Upper lobe of right lung (tissue), 1 donor: Measurements from ENCODE around the gene IPO13. TPM values are rescaled to one million over a fixed set of nuclear protein-coding genes. Genes with fewer than 3 reads are reported as not detected.

Source experiments
- ATAC-seq: fragments of 200-7000 bp; cut with Tn5 transposase; one replicate; pipeline ENCODE4 v1.9.1; 2020; ENCODE audit warnings: mild to moderate bottlenecking, moderate library complexity
- DNase-seq: peaks from one replicate; pipeline ENCODE4 v3.0.0-alpha.2; 2020
- H3K27ac ChIP-seq: fragments of 200-600 bp; one replicate; pipeline ENCODE4 v1.8.0; 2022
- H3K27me3 ChIP-seq: fragments of 200-600 bp; one replicate; pipeline ENCODE4 v1.8.0; 2022; ENCODE audit warnings: mild to moderate bottlenecking
- H3K36me3 ChIP-seq: fragments of 200-600 bp; one replicate; pipeline ENCODE4 v1.8.0; 2022
- H3K4me1 ChIP-seq: fragments of 200-600 bp; one replicate; pipeline ENCODE4 v1.8.0; 2022
- H3K4me3 ChIP-seq: fragments of 200-600 bp; one replicate; pipeline ENCODE4 v1.8.0; 2022; ENCODE audit warnings: mild to moderate bottlenecking
- H3K9me3 ChIP-seq: fragments of 200-600 bp; one replicate; pipeline ENCODE4 v1.8.0; 2022
- intact Hi-C: fragments of 100-400 bp; cut with DNase I; formaldehyde crosslinking; loops from one replicate; pipeline ENCODE4 v1.11.0; 2022
- total RNA-seq: library from RNA; stranded (reverse); fragmentation: NEBNext Ultra II Directional; extraction: Animal tissue kit (Norgen Biotek cat#: 25700); gene quantifications from one replicate; pipeline ENCODE4 v1.2.1, GENCODE V29; 2021
- TF ChIP-seq, protein P1 (sequence below): fragments of 200-600 bp; IDR thresholded peaks from one replicate; pipeline ENCODE4 v1.8.0; 2022; ENCODE audit warnings: antibody characterized with exemption
- donor health status: DM: no; HTN: yes; CAD: no; lungs with severe emphysema.

The IPO13 gene
- total RNA-seq, 1 donor from 2014 or later: 24.9 TPM

DNA sequence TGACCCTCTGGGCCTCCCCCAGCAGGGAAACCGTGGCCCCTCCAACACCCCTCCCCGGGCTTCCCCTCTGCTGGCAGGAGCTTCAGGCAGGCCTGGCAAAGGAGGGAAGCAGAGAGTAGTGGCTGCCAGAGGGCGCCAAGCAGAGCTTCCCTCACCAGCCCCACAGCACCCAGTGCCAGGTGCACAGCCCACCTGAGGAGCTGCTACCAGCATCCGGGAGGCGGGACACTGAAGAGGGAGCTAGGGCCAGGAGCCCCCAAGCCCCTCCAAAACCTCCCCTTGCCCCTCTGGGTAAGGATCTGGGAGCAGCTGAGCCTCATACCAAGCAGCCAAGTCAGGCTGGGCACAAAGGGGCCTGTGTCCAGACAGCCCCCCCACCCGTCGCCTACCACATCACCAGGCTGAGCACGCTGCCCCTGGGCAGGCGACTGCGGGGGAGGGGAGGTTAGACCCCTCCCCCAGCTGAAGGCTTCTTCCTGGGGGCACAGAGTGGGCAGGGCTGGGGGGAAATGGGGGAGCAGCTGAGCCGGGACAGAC lies 64.3 kb downstream of the IPO13 start:
- TF ChIP-seq, protein P1, sequence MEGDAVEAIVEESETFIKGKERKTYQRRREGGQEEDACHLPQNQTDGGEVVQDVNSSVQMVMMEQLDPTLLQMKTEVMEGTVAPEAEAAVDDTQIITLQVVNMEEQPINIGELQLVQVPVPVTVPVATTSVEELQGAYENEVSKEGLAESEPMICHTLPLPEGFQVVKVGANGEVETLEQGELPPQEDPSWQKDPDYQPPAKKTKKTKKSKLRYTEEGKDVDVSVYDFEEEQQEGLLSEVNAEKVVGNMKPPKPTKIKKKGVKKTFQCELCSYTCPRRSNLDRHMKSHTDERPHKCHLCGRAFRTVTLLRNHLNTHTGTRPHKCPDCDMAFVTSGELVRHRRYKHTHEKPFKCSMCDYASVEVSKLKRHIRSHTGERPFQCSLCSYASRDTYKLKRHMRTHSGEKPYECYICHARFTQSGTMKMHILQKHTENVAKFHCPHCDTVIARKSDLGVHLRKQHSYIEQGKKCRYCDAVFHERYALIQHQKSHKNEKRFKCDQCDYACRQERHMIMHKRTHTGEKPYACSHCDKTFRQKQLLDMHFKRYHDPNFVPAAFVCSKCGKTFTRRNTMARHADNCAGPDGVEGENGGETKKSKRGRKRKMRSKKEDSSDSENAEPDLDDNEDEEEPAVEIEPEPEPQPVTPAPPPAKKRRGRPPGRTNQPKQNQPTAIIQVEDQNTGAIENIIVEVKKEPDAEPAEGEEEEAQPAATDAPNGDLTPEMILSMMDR: no peak
- H3K4me1 ChIP-seq: no peaks in the 10 kb centered on the region
- H3K27me3 ChIP-seq: no peaks in the 10 kb centered on the region
- DNase-seq (no peak), ATAC-seq (no peak)
- intact Hi-C loops: no loop called here
- H3K27ac ChIP-seq: no peak overlapping the region
- no peak overlapping the region for H3K4me3 ChIP-seq
- no peaks in the 10 kb centered on the region for H3K36me3 ChIP-seq
- no peaks in the 10 kb centered on the region for H3K9me3 ChIP-seq

DNA sequence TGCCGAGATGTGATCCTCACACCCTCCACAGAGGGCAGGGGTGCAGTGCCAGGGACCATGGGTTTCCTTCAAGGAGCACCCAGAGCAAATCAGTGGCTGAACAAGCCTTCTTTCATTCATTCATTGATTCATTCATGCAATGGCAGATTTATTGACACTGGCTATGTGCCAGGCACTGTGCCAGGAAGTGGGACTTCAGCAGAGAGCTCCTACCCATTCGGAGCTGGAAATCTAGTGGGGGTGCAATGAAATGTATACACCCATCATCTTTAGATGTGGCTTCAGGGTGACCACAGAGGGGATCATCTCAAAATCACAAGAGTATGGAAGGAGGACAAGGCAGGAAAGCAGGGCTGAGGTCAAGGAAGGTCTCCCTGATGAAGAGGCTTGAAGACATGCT lies 65.7 kb downstream of the IPO13 start:
- Histone ChIP-seq H3K27me3 (no peaks in the 10 kb centered on the region), H3K27ac (no peak overlapping the region), H3K9me3 (no peaks in the 10 kb centered on the region), H3K4me3 (no peak overlapping the region), H3K4me1 (no peaks in the 10 kb centered on the region), H3K36me3 (no peaks in the 10 kb centered on the region)
- intact Hi-C loops: no loop called here
- no peak for ATAC-seq
- TF ChIP-seq, protein P1: no peak
- DNase-seq: no peak

DNA sequence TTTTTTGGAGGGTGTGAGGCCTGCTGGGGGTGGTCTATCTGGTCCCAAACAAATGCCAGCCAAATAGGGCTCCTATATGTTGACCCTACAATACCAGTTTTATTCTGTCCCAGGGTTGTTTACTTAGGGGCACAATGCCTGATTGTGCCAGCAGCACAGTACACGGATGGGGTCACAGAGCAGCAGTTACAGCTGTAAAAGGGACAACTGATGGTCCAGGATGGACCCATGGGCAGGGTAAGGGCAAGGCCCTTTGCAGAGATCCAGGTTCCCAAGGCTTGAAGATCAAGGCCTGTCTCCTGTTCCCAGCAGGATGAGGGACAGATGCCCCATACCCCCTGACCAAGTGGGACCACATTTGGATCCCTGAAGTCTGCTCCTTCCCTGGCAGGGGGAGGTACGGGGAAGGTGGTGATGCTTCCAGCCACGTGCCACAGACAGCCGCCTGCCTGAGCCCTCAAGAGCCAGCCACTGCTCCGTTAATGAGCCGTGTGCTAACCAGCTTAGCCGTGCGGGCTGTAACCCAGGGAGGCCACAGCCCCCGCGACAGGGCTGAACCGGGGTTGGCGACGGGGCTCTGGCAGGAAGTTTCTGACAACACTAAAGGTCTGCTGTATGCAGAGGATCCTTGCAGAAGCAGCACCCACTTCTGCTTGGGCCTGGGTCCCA lies 66.3 kb downstream of the IPO13 start:
- H3K27ac ChIP-seq: no peak overlapping the region
- H3K27me3 ChIP-seq: no peaks in the 10 kb centered on the region
- no peaks in the 10 kb centered on the region for H3K9me3 ChIP-seq
- DNase-seq: no peak
- no peaks in the 10 kb centered on the region for H3K4me1 ChIP-seq
- TF ChIP-seq, protein P1: no peak
- intact Hi-C loops: no loop called here
- H3K4me3 ChIP-seq: no peak overlapping the region
- H3K36me3 ChIP-seq: no peaks in the 10 kb centered on the region
- no peak for ATAC-seq

DNA sequence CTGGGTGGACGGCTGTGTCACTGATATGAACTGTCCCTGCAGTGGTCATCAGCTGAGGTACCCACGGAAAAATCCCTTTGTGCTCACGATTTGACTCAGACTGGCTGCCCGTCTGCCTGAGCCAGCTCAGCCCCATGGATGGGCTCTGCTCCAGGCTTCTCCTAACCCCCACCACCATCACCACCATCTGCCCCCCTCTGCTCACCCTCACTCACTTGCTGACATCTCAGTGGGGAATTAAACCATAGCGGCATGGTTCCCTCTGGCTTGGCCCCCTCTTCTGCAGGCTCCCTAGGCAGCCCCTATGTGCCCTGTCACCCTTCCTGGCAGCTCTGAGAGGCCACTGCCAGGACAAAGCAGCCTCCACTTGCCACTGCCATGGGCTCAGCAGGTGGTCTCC lies 67.2 kb downstream of the IPO13 start:
- TF ChIP-seq, protein P1: no peak
- Histone ChIP-seq H3K27ac (no peak overlapping the region), H3K27me3 (no peaks in the 10 kb centered on the region), H3K4me3 (no peak overlapping the region), H3K36me3 (no peaks in the 10 kb centered on the region), H3K9me3 (no peaks in the 10 kb centered on the region), H3K4me1 (no peaks in the 10 kb centered on the region)
- DNase-seq (no peak), ATAC-seq (no peak)
- intact Hi-C loops: no loop called here

DNA sequence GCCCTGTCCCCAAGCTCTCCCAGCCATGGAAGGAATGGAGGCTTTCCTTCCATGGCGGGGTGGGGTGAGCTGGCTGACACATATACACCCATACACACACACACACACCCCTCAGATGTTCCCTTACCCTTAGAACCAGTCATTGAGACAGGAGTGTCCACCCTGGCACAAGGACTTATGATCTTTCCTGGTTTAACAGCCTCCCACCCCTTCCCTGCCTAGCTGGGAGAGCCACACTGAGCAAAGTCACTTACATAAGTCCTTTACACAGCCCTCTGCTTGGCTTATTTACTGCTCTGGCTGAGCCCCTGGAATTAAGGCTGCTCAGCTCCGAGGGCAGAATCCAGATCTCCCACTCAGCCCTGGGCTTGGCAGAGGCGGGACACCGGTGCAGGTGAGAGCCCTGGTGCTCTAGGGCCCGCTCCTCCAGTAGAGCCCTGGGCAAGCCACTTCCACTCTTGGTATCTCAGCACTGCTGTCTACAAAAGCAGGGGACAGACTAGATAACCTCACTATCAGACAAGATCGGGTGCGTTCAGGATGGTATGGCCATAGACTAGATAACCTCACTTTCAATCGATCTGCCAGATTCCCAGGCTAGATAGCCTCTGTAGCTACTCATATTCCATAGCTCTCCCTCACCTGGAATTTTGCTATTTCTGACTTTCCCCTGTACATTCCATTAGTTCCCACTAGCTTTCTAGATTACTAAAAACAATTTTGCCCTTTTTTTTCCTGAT lies 67.8 kb downstream of the IPO13 start:
- Histone ChIP-seq H3K36me3 (no peaks in the 10 kb centered on the region), H3K4me3 (no peak overlapping the region), H3K27ac (no peak overlapping the region), H3K4me1 (no peaks in the 10 kb centered on the region), H3K9me3 (no peaks in the 10 kb centered on the region), H3K27me3 (no peaks in the 10 kb centered on the region)
- intact Hi-C loops: no loop called here
- DNase-seq (no peak), ATAC-seq (no peak)
- TF ChIP-seq, protein P1: no peak
